HepG2 (cell line): ENCODE measurements around the gene ZNF138. TPM values are rescaled to one million over a fixed set of nuclear protein-coding genes. Genes with fewer than 3 reads are reported as not detected.

Source experiments
- ATAC-seq: fragments of 200-7000 bp; cut with Tn5 transposase; 3 replicates; pipeline ENCODE4 v1.9.1; 2020; ENCODE audit warnings: mild to moderate bottlenecking, moderate library complexity
- BruUV-seq: library from RNA; stranded (reverse); fragments of 400-500 nt; replicated peaks from 2 replicates; lab custom pipeline; 2021; lab: Mats Ljungman, UMichigan
- CTCF ChIA-PET: fragments of 300-600 bp; formaldehyde crosslinking; extraction: SDS; loops from one replicate; lab custom pipeline; 2021; ENCODE audit warnings: low total read pairs, inconsistent platforms, low intra/inter-chr PET ratio; lab: Yijun Ruan, JAX
- POLR2A ChIA-PET: fragments of 350-600 bp; sonication (Branson Sonifier 250); formaldehyde crosslinking; loops from one replicate; lab custom pipeline; 2020; ENCODE audit warnings: antibody characterized with exemption, inconsistent platforms; lab: Yijun Ruan, JAX
- DNase-seq: peaks from one replicate; pipeline ENCODE4 v3.0.0-alpha.2; 2015; ENCODE audit warnings: low spot score
- FAIRE-seq: peaks from 3 replicates; lab custom pipeline; 2011; peaks lifted over from hg19 to GRCh38; lab: Jason Lieb, UNC
- H2AFZ ChIP-seq: one replicate; pipeline ENCODE4 v1.6.1; 2011; ENCODE audit warnings: low read length, inconsistent platforms
- H3K27ac ChIP-seq: fragments of 300-600 bp; 3 replicates; pipeline ENCODE4 v1.8.0; 2011; ENCODE audit warnings: mixed run types, mild to moderate bottlenecking, mixed read lengths, low read length, inconsistent platforms; ENCODE audit not compliant: insufficient read depth; ENCODE audit errors: extremely low read length
- H3K27me3 ChIP-seq, 2 experiments: fragments of 200-600 bp in 1 of 2; 2 replicates in 1 of 2; 3 replicates in 1 of 2; pipeline versions ENCODE4 v1.6.0 to v1.8.0; 2011; ENCODE audit warnings: low read length in 2 of 2, mild to moderate bottlenecking in 2 of 2, moderate library complexity in 2 of 2, inconsistent platforms in 1 of 2; ENCODE audit not compliant: insufficient read depth in 2 of 2, control insufficient read depth in 1 of 2
- H3K36me3 ChIP-seq, 2 experiments: fragments of 200-600 bp in 1 of 2; replicated peaks in 1 of 2; 2 replicates in 1 of 2; 3 replicates in 1 of 2; pipeline versions ENCODE4 v1.5.1 to v1.8.0; 2011; ENCODE audit warnings: low read length in 2 of 2, inconsistent platforms in 1 of 2; ENCODE audit not compliant: insufficient read depth in 2 of 2, control insufficient read depth in 1 of 2
- H3K4me1 ChIP-seq: 2 replicates; pipeline ENCODE4 v1.5.1; 2012; ENCODE audit warnings: low read length, inconsistent platforms; ENCODE audit not compliant: insufficient read depth
- H3K4me2 ChIP-seq: 2 replicates; pipeline ENCODE4 v1.6.0; 2011; ENCODE audit warnings: low read depth, low read length, inconsistent platforms
- H3K4me3 ChIP-seq, 3 experiments: fragments of 200-600 bp in 1 of 3; sonication (generic), shearing (Covaris generic) in 1 of 3; replicated peaks in 1 of 3; 2 replicates each; pipeline ENCODE4 v1.5.1; 2011 to 2016; ENCODE audit warnings: low read length in 3 of 3, inconsistent platforms in 2 of 3, low read depth in 2 of 3, mild to moderate bottlenecking in 2 of 3, control low read depth in 1 of 3, mixed read lengths in 1 of 3; ENCODE audit not compliant: insufficient read depth in 1 of 3
- H3K79me2 ChIP-seq: one replicate; pipeline ENCODE4 v1.6.1; 2011; ENCODE audit warnings: low read length, inconsistent platforms; ENCODE audit not compliant: insufficient read depth
- H3K9ac ChIP-seq: 2 replicates; pipeline ENCODE4 v1.6.0; 2011; ENCODE audit warnings: mild to moderate bottlenecking, low read depth, low read length, inconsistent platforms; ENCODE audit not compliant: insufficient read depth
- H3K9me3 ChIP-seq: 2 replicates; pipeline ENCODE4 v1.5.1; 2012; ENCODE audit warnings: mild to moderate bottlenecking, low read length
- H4K20me1 ChIP-seq: 2 replicates; pipeline ENCODE4 v1.6.0; 2011; ENCODE audit warnings: inconsistent platforms, mild to moderate bottlenecking, low read length, moderate library complexity; ENCODE audit not compliant: insufficient read depth
- DZIP1 ChIP-seq: sonication (generic); formaldehyde crosslinking; IDR thresholded peaks from 2 replicates; pipeline ENCODE4 v1.5.0; 2020; ENCODE audit warnings: mild to moderate bottlenecking, missing genetic modification reagents
- FOXA3 ChIP-seq: IDR thresholded peaks from 2 replicates; pipeline ENCODE4 v1.6.1; 2016; ENCODE audit warnings: missing genetic modification reagents, missing compliant biosample characterization
- IKZF4 ChIP-seq: sonication (generic); formaldehyde crosslinking; IDR thresholded peaks from 2 replicates; pipeline ENCODE4 v1.5.1; 2020; ENCODE audit warnings: borderline replicate concordance, mild to moderate bottlenecking, low read depth, missing genetic modification reagents; ENCODE audit errors: not compliant biosample characterization
- KAT2B ChIP-seq: fragments of 150-350 bp; IDR thresholded peaks from 2 replicates; pipeline ENCODE4 v1.6.1; 2014; ENCODE audit warnings: low read depth, low read length, borderline replicate concordance
- KMT2B ChIP-seq: IDR thresholded peaks from 2 replicates; pipeline ENCODE4 v1.6.1; 2016; ENCODE audit warnings: missing genetic modification reagents, missing compliant biosample characterization
- TBL1XR1 ChIP-seq: fragments of 150-350 bp; IDR thresholded peaks from 2 replicates; pipeline ENCODE4 v1.6.1; 2014; ENCODE audit warnings: borderline replicate concordance, low read length; ENCODE audit not compliant: partially characterized antibody
- ZC3H13 ChIP-seq: sonication (generic); formaldehyde crosslinking; IDR thresholded peaks from 2 replicates; pipeline ENCODE4 v1.8.1; 2023; ENCODE audit warnings: mild to moderate bottlenecking, missing genetic modification reagents, moderate library complexity
- ZHX2 ChIP-seq, 2 experiments: sonication (generic) in 1 of 2; formaldehyde crosslinking in 1 of 2; IDR thresholded peaks; 2 replicates each; pipeline versions ENCODE4 v1.6.1 to v1.9.0; 2014 to 2022; ENCODE audit warnings: antibody characterized with exemption in 1 of 2, borderline replicate concordance in 1 of 2, inconsistent platforms in 1 of 2, low read depth in 1 of 2, missing genetic modification reagents in 1 of 2
- ZNF225 ChIP-seq: sonication (generic); formaldehyde crosslinking; IDR thresholded peaks from 2 replicates; pipeline ENCODE4 v1.4.0; 2020; ENCODE audit warnings: mild to moderate bottlenecking, missing genetic modification reagents
- ZNF792 ChIP-seq: IDR thresholded peaks from 2 replicates; pipeline ENCODE4 v1.6.1; 2016
- WGBS: methylation state at CpG from one replicate; pipeline ENCODE4 v1.1.6; 2017; ENCODE audit warnings: low lambda C conversion rate; 5-methylcytosine and 5-hydroxymethylcytosine counted together
- in situ Hi-C: cut with HindIII; loops from 2 replicates; pipeline ENCODE4 v1.10.0; 2017; ENCODE audit warnings: low pct_unique_long_range_greater_than_20kb; ENCODE audit not compliant: extremely low pct_ligation_motif_present
- intact Hi-C: fragments of 100-400 bp; cut with micrococcal nuclease; formaldehyde crosslinking; loops from one replicate; pipeline ENCODE4 v1.10.0; 2022; ENCODE audit not compliant: unreplicated experiment
- polyA plus RNA-seq, 8 experiments: library from polyadenylated mRNA; depleted of rRNA in 3 of 8; stranded (reverse) in 7 of 8; unstranded in 1 of 8; fragments of >200 nt; fragmentation: Illumina TruSeq in 4 of 8; extraction: Trizol in 4 of 8; gene quantifications; 2 replicates each; pipeline versions ENCODE4 v1.2.1 to v1.2.3, GENCODE V29; 2011 to 2016; ENCODE audit warnings: low read depth in 4 of 8, missing spikeins in 1 of 8, mixed read lengths in 1 of 8; ENCODE audit not compliant: insufficient read depth in 1 of 8
- total RNA-seq, 5 experiments: library from RNA; depleted of rRNA; stranded (reverse); fragments of >200 nt; fragmentation: Illumina TruSeq; extraction: Trizol; gene quantifications; 2 replicates each; pipeline ENCODE4 v1.2.3, GENCODE V29; 2016; ENCODE audit warnings: low read depth in 1 of 5

ZNF138 gene
- total and polyA plus RNA-seq, 2 of the 13 experiments (the other 11 are each of a cell fraction or from before 2014, with no cell fraction given) = 2.7 to 5.8 TPM

- intact Hi-C loops (no loop called here), in situ Hi-C loops (no loop called here)
- no peak for ATAC-seq
- Histone ChIP-seq H2AFZ (no peak overlapping the region), H3K4me1 (no peaks in the 10 kb centered on the region), H3K9me3 (no peaks in the 10 kb centered on the region), H3K9ac (no peak overlapping the region), H3K27me3 (peaks cover 3 to 77% of the 10 kb centered on the region in 2 experiments; a peak in 4 of 5 replicates), H4K20me1 (no peaks in the 10 kb centered on the region), H3K36me3 (no peaks in the 10 kb centered on the region), H3K79me2 (no peaks in the 10 kb centered on the region), H3K4me2 (no peak overlapping the region), H3K4me3 (no peak overlapping the region), H3K27ac (no peak overlapping the region)
- no peak for DNase-seq
- no TSS peak for BruUV-seq
- ChIA-PET CTCF (no interaction called here), POLR2A (no interaction called here)
- no peak for TF ChIP-seq FOXA3 (CRISPR knock-in tag)
- TF ChIP-seq ZNF225 (CRISPR knock-in tag) = no peak
- no peak for TF ChIP-seq ZNF792
- TF ChIP-seq KMT2B (CRISPR knock-in tag) = no peak
- no peak for TF ChIP-seq KAT2B
- TF ChIP-seq DZIP1 = no peak
- TF ChIP-seq ZC3H13 (CRISPR knock-in tag) = no peak
- TF ChIP-seq TBL1XR1 = no peak
- TF ChIP-seq ZHX2 (IDR thresholded peaks at IDR 0.05; ENCODE audit: low read depth) = no peak
- no peak for TF ChIP-seq ZHX2 (CRISPR knock-in tag; IDR thresholded peaks at IDR 0.05; ENCODE audit: borderline replicate concordance)
- TF ChIP-seq IKZF4 (CRISPR knock-in tag) = no peak
- FAIRE-seq = no peak
- WGBS = 70% methylated on average over 20 of the region's 32 CpGs
Observed at GRCh38 chr7:64869912-64870562, 75.8 kb downstream of the ZNF138 start.
